Ovary (tissue), 3 donors: Measurements from ENCODE around the gene C15orf39.

Experiments used
- POLR2A ChIP-seq: fragments of 450-650 bp; IDR thresholded peaks from one replicate; pipeline ENCODE4 v1.6.1; 2017; ENCODE audit warnings: antibody characterized with exemption, mild to moderate bottlenecking, moderate library complexity
- TF ChIP-seq, protein P1 (sequence below), 3 donors: fragments of 450-650 bp in 2 of 3; fragments of 200-600 bp in 1 of 3; IDR thresholded peaks; one replicate each; pipeline versions ENCODE4 v1.5.1 to v1.8.0; 2016 to 2022; ENCODE audit warnings: antibody characterized with exemption in 3 of 3, mild to moderate bottlenecking in 1 of 3
- donor health status: DM: no; HTN: no; CAD: no.

DNA sequence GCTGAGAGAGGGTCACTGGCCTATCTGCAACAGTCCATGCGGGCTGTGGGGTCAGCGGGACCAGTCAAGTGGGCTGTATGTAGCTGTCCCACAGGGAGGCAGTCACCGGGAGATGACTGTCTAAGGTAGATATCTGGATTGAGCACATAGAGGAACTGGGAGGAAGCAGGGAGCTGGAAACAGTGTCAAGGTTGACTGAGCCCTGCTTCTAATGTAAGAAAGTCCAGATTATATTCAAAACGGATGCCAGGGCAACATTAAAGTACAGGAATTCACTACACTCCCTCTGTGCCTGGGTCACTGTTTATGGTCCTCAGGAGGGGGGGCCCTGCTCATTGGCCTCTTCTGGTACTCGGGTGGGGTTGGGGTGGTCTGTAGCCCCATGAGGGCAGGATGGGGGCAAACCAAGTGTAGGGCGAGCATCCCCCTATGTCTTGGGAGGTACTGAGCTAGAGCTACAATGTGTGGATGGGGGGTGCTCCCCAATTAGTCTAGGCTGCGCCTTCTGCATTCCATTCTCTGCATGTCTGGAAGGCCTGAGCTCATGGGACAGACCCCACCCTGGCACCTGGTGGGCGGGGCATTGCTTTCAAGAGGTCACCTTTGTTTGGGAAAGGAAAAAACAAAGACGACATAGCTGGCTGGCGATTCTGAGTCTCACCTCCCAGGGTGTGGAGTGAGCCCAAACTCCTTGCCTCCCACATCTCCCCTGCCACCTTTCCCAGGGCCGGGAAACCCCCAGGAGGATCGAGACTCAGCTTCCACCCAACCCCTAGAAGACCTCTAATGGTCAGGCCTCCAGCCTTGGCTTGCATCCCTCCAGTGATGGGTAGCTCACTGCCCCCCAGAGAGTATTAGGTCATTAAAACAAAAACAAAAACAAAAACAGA lies 45.1 kb upstream of the C15orf39 start:
- TF ChIP-seq POLR2A, result no peak
- TF ChIP-seq, protein P1, sequence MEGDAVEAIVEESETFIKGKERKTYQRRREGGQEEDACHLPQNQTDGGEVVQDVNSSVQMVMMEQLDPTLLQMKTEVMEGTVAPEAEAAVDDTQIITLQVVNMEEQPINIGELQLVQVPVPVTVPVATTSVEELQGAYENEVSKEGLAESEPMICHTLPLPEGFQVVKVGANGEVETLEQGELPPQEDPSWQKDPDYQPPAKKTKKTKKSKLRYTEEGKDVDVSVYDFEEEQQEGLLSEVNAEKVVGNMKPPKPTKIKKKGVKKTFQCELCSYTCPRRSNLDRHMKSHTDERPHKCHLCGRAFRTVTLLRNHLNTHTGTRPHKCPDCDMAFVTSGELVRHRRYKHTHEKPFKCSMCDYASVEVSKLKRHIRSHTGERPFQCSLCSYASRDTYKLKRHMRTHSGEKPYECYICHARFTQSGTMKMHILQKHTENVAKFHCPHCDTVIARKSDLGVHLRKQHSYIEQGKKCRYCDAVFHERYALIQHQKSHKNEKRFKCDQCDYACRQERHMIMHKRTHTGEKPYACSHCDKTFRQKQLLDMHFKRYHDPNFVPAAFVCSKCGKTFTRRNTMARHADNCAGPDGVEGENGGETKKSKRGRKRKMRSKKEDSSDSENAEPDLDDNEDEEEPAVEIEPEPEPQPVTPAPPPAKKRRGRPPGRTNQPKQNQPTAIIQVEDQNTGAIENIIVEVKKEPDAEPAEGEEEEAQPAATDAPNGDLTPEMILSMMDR (IDR thresholded peaks at IDR 0.05), result no peak
